Calu3 (cell line): ENCODE measurements around the gene SLC24A3. TPM values are rescaled to one million over a fixed set of nuclear protein-coding genes. Genes with fewer than 3 reads are reported as not detected.

Source experiments
- BruUV-seq: library from RNA; stranded (reverse); fragments of 400-500 nt; replicated peaks from 2 replicates; lab custom pipeline; 2021; lab: Mats Ljungman, UMichigan
- CTCF ChIA-PET: fragments of 300-600 bp; sonication (Branson Sonifier 250); formaldehyde crosslinking; loops from one replicate; lab custom pipeline; 2022; ENCODE audit warnings: antibody characterized with exemption; lab: Charles Lee
- DNase-seq: peaks from one replicate; pipeline ENCODE4 v3.0.0; 2022
- H3K27ac Mint-ChIP-seq: one replicate; pipeline ENCODE4 v1.8.0; 2022; ENCODE audit warnings: mixed read lengths; ENCODE audit not compliant: unreplicated experiment
- H3K27me3 Mint-ChIP-seq: one replicate; pipeline ENCODE4 v1.8.0; 2022; ENCODE audit warnings: mixed read lengths; ENCODE audit not compliant: unreplicated experiment
- H3K36me3 Mint-ChIP-seq: one replicate; pipeline ENCODE4 v1.8.0; 2022; ENCODE audit warnings: mild to moderate bottlenecking, moderate library complexity, mixed read lengths; ENCODE audit not compliant: insufficient read depth, unreplicated experiment
- H3K4me1 Mint-ChIP-seq: one replicate; pipeline ENCODE4 v1.8.0; 2022; ENCODE audit warnings: mild to moderate bottlenecking, low read depth, mixed read lengths; ENCODE audit not compliant: unreplicated experiment
- H3K4me3 Mint-ChIP-seq: one replicate; pipeline ENCODE4 v1.8.0; 2022; ENCODE audit warnings: mild to moderate bottlenecking, low read depth, moderate library complexity, mixed read lengths; ENCODE audit not compliant: unreplicated experiment
- H3K9me3 Mint-ChIP-seq: one replicate; pipeline ENCODE4 v1.8.0; 2022; ENCODE audit warnings: low read depth, mixed read lengths; ENCODE audit not compliant: unreplicated experiment
- intact Hi-C: fragments of 100-400 bp; cut with micrococcal nuclease; formaldehyde crosslinking; loops from one replicate; pipeline ENCODE4 v1.10.0; 2022; ENCODE audit not compliant: unreplicated experiment
- total RNA-seq: library from RNA; stranded (reverse); gene quantifications from 2 replicates; pipeline ENCODE4 v1.2.3, GENCODE V29; 2022
- TF ChIP-seq, protein P1 (sequence below): fragments of 200-600 bp; IDR thresholded peaks from one replicate; pipeline ENCODE4 v1.8.0; 2022; ENCODE audit warnings: antibody characterized with exemption; ENCODE audit not compliant: unreplicated experiment

The SLC24A3 gene
- total RNA-seq, 1 experiment from 2014 or later, result not detected

DNA sequence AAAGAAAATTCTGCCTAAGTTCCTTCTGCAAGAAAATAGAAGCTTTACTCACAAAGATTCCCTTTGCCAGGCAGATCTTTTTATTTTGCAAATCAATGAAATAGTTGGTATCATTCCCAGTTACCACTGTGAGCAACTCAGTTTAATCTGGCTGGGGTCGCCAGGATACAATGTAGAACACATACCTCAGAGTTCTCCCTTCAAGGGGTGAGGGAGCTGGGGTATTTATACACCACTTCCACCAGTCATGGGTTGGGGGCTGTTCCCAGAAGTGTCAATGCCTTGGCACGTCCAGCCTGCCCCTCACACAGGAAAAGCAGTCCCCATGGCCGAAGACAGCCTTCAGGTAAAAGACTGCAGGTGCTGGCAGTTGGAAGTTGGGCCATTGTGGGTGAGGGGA lies 86.2 kb downstream of the SLC24A3 start:
- Mint-ChIP-seq H3K27me3 (no peaks in the 10 kb centered on the region), H3K36me3 (no peaks in the 10 kb centered on the region), H3K4me3 (no peak overlapping the region), H3K4me1 (no peaks in the 10 kb centered on the region), H3K9me3 (no peaks in the 10 kb centered on the region), H3K27ac (no peak overlapping the region)
- TF ChIP-seq, protein P1, sequence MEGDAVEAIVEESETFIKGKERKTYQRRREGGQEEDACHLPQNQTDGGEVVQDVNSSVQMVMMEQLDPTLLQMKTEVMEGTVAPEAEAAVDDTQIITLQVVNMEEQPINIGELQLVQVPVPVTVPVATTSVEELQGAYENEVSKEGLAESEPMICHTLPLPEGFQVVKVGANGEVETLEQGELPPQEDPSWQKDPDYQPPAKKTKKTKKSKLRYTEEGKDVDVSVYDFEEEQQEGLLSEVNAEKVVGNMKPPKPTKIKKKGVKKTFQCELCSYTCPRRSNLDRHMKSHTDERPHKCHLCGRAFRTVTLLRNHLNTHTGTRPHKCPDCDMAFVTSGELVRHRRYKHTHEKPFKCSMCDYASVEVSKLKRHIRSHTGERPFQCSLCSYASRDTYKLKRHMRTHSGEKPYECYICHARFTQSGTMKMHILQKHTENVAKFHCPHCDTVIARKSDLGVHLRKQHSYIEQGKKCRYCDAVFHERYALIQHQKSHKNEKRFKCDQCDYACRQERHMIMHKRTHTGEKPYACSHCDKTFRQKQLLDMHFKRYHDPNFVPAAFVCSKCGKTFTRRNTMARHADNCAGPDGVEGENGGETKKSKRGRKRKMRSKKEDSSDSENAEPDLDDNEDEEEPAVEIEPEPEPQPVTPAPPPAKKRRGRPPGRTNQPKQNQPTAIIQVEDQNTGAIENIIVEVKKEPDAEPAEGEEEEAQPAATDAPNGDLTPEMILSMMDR, result no peak
- CTCF ChIA-PET, result no interaction called here
- DNase-seq, result no peak
- intact Hi-C loops, result no loop called here
- no TSS peak for BruUV-seq

DNA sequence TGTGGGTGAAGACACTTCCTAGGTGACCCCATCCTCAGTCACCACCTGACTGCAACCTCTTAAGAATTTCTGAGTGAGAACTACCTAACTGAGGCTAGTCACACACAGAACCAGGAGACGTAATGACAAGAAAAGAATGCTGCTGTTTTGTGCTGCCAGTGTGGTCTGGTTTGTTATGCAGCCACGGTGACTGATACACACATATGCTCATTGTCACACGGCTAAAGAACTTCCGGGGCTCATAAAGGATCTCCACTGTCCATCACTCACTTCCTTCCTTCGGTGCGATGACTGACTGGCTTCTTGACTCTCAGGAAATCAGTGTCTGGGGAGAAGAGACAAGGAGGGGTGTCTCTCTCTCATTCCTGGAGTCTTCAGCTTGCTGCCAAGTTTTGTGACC lies 88.0 kb downstream of the SLC24A3 start:
- Mint-ChIP-seq H3K9me3 (no peaks in the 10 kb centered on the region), H3K4me1 (no peaks in the 10 kb centered on the region), H3K27me3 (no peaks in the 10 kb centered on the region), H3K27ac (no peak overlapping the region), H3K36me3 (no peaks in the 10 kb centered on the region), H3K4me3 (no peak overlapping the region)
- CTCF ChIA-PET, result no interaction called here
- intact Hi-C loops, result no loop called here
- no peak for DNase-seq
- no TSS peak for BruUV-seq
- TF ChIP-seq, protein P1, result no peak

DNA sequence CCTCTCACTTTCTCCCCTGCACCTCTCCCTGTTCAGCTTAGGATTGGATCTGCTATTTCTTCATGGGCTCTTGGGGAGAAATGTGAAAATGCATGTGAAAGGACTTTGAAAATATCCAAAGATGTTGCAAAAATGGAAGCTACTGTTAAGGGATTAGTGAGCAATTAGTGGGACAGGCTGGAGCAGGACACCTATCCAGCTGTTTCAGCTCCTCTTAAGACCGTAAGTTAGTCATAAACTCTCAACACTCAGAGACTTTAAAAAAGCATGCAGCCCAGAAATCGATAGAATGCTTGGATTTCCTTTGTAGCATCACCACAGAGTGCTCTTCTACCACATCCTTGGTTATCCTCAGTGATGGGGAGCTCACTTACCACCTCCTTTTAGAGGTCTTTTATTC lies 88.7 kb downstream of the SLC24A3 start:
- TF ChIP-seq, protein P1, result no peak
- BruUV-seq, result no TSS peak
- CTCF ChIA-PET, result no interaction called here

DNA sequence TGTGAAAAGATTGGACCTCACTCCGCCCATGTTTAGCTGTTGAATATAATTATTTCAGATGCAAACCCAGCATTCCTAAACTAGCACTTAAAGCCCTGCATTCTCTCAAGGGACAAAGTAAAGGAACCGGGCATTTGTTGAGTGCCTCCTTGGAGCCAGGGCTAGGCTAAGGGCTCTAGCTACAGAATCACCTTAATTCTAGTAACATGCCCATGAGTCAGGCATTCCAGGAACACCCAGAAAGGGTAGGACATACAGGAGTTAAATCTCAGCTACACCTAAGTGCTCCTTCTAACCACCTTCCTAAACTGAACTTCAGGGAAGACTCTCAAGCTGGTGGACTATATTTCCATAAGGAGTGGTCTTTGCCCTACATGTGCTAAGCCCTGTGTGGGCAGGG lies 89.4 kb downstream of the SLC24A3 start:
- no TSS peak for BruUV-seq
- Mint-ChIP-seq H3K27me3 (no peaks in the 10 kb centered on the region), H3K36me3 (no peaks in the 10 kb centered on the region), H3K4me3 (no peak overlapping the region), H3K4me1 (no peaks in the 10 kb centered on the region), H3K9me3 (no peaks in the 10 kb centered on the region), H3K27ac (no peak overlapping the region)
- no peak for DNase-seq
- TF ChIP-seq, protein P1, result no peak
- CTCF ChIA-PET, result no interaction called here
- intact Hi-C loops, result no loop called here

More for the DNA sequence above, 88.7 kb downstream of the SLC24A3 start:
- H3K4me3 Mint-ChIP-seq, result no peak overlapping the region
- H3K36me3 Mint-ChIP-seq, result no peaks in the 10 kb centered on the region
- no peaks in the 10 kb centered on the region for H3K4me1 Mint-ChIP-seq
- no peaks in the 10 kb centered on the region for H3K27me3 Mint-ChIP-seq
- intact Hi-C loops, result no loop called here
- no peaks in the 10 kb centered on the region for H3K9me3 Mint-ChIP-seq
- no peak overlapping the region for H3K27ac Mint-ChIP-seq
- DNase-seq, result no peak
